ENCODE results near the gene FLACC1.

Gene FLACC1, protein sequence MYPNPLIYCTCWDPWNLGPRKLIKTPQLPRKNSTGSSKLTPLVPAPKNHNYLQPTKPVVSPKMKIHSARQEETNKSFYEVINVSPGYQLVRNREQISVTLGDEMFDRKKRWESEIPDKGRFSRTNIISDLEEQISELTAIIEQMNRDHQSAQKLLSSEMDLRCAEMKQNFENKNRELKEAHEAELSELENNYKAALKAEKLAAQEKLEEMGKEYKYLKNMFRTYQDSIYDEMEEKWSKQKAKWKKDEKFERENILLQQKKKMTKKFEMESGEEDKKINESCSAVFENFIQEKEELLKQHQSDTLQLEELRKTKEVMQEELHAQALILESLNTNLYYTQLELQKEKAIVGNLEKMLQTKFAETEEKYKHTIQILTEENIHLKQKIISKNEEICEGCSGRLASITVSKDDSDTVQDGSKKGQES

GRCh38 chr2:201357221-201357620, at the start of gene FLACC1:
Gene FLACC1 (minus strand): TSS chr2:201357345. CDS start chr2:201351404, 5,941 bp downstream.
- H3K4me3 ChIP-seq (ENCODE audit: insufficient read length, low read depth), result no peak within 1 kb of the TSS
- H3K36me3 ChIP-seq (ENCODE audit: insufficient read depth, insufficient read length, low read length), result no peaks in the 10 kb centered on the region
- H3K27me3 ChIP-seq (ENCODE audit: insufficient read depth, insufficient read length), result no peaks in the 10 kb centered on the region
- no peaks in the 10 kb centered on the region; the same call in 1 of the 2 replicates for H3K9me3 ChIP-seq (ENCODE audit: insufficient read depth, low read length)
- no peak for TF ChIP-seq ZNF274 (IDR thresholded peaks at IDR 0.05; ENCODE audit: low read depth, low read length)
- no peak for TF ChIP-seq SUZ12 (IDR thresholded peaks at IDR 0.05; ENCODE audit: extremely low read depth, insufficient read depth, insufficient read length)
- no peak for TF ChIP-seq YY1 (IDR thresholded peaks at IDR 0.05; ENCODE audit: insufficient read depth, insufficient read length)
- no peaks in the 10 kb centered on the region for H3K4me1 ChIP-seq (ENCODE audit: insufficient read depth, insufficient read length)
- DNase-seq (ENCODE audit: low read depth, low spot score), result no peak
- no peak within 1 kb of the TSS for H3K9ac ChIP-seq (ENCODE audit: insufficient read length, low read depth)

- H3K4me3 ChIP-seq (ENCODE audit: insufficient read length, low read depth), result no peak overlapping the region
- no peaks in the 10 kb centered on the region for H3K9me3 ChIP-seq (ENCODE audit: insufficient read depth, low read length)
- H3K9ac ChIP-seq (ENCODE audit: insufficient read length, low read depth), result no peak overlapping the region
- DNase-seq (ENCODE audit: low read depth, low spot score), result no peak
- no peaks in the 10 kb centered on the region for H3K27me3 ChIP-seq (ENCODE audit: insufficient read depth, insufficient read length)
- TF ChIP-seq ZNF274 (IDR thresholded peaks at IDR 0.05; ENCODE audit: low read depth, low read length) (no peak), SUZ12 (IDR thresholded peaks at IDR 0.05; ENCODE audit: extremely low read depth, insufficient read depth, insufficient read length) (no peak), YY1 (IDR thresholded peaks at IDR 0.05; ENCODE audit: insufficient read depth, insufficient read length) (no peak)
- peaks cover 4% of the 10 kb centered on the region for H3K36me3 ChIP-seq (ENCODE audit: insufficient read depth, insufficient read length, low read length)
- H3K4me1 ChIP-seq (ENCODE audit: insufficient read depth, insufficient read length), result no peaks in the 10 kb centered on the region
Measured at GRCh38 chr2:201406077-201406662, 49.0 kb upstream of the FLACC1 start.

GRCh38 chr2:201404699-201405280, 47.6 kb upstream of the FLACC1 start:
- Histone ChIP-seq H3K4me1 (ENCODE audit: insufficient read depth, insufficient read length) (no peaks in the 10 kb centered on the region), H3K9ac (ENCODE audit: insufficient read length, low read depth) (no peak overlapping the region), H3K27me3 (ENCODE audit: insufficient read depth, insufficient read length) (no peaks in the 10 kb centered on the region), H3K4me3 (ENCODE audit: insufficient read length, low read depth) (no peak overlapping the region), H3K36me3 (ENCODE audit: insufficient read depth, insufficient read length, low read length) (peaks cover 3% of the 10 kb centered on the region), H3K9me3 (ENCODE audit: insufficient read depth, low read length) (no peaks in the 10 kb centered on the region)
- TF ChIP-seq ZNF274 (IDR thresholded peaks at IDR 0.05; ENCODE audit: low read depth, low read length), result no peak
- no peak for TF ChIP-seq YY1 (IDR thresholded peaks at IDR 0.05; ENCODE audit: insufficient read depth, insufficient read length)
- TF ChIP-seq SUZ12 (IDR thresholded peaks at IDR 0.05; ENCODE audit: extremely low read depth, insufficient read depth, insufficient read length), result no peak
- DNase-seq (ENCODE audit: low read depth, low spot score), result no peak

DNA sequence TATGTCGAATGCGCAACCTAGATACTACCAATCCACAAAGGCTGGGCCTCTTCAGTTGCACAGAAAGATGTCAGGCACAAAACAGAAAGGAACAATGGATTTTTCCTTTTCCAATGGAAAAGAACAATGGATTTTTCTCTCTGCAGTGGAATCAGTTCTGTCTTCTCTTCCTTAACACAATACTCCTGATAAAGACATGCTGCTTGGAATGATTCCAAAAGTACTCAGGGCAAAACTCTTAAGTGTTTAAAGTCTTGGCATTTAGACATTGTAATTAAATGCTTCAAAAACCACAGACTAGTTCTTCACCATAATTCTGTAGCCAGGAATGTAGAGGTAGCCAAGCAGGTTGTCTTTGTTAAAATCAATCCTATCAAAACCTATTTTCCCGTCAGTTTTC, 46.7 kb upstream of the FLACC1 start:
- Histone ChIP-seq H3K9me3 (ENCODE audit: insufficient read depth, low read length) (no peaks in the 10 kb centered on the region), H3K27me3 (ENCODE audit: insufficient read depth, insufficient read length) (no peaks in the 10 kb centered on the region), H3K9ac (ENCODE audit: insufficient read length, low read depth) (no peak overlapping the region)

DNA sequence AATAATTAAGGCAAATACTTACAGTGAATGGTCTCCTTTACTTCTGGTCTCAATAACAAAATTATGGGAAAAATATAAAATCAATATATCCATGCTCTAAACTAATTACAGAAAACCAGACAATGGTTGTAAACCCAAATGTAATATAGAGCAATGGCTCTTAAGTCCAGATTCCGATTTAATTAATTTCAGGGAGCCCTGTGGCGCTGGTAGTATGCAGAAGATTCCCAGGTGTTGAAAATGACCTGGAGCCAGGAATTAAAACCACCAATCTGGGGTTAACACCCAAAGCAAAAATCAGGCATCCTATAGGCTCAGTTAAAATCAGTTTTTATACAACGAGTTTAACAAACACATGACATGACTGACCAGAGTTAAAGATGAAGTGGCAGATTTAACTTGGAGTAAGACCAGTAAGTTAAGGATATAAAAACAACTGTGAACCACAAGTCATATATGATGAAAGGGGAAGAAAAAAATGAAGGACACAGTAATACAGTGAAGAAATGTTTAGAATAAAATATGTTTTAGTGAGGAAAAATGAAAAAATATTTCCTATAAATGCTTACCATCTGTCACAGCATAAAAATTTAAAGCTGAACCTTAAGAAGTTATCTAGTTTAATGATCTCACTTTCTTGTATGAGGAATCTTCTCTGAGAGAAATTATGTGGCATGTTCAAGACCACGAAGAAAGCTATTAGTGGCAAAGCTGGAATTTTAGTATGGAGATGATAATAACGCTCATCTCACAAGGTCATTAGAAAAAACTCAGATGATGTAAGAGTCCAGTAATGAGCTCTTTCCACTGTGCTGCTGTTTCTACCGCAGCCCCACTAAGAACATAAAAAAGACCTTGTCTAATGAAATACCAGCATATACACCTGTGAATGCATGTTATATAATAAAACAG, 45.8 kb upstream of the FLACC1 start:
- H3K36me3 ChIP-seq (ENCODE audit: insufficient read depth, insufficient read length, low read length), result peaks cover 13% of the 10 kb centered on the region
- no peak overlapping the region for H3K4me3 ChIP-seq (ENCODE audit: insufficient read length, low read depth)
- no peak for TF ChIP-seq YY1 (IDR thresholded peaks at IDR 0.05; ENCODE audit: insufficient read depth, insufficient read length)
- TF ChIP-seq SUZ12 (IDR thresholded peaks at IDR 0.05; ENCODE audit: extremely low read depth, insufficient read depth, insufficient read length), result no peak
- no peak for TF ChIP-seq ZNF274 (IDR thresholded peaks at IDR 0.05; ENCODE audit: low read depth, low read length)
- DNase-seq (ENCODE audit: low read depth, low spot score), result no peak
- no peaks in the 10 kb centered on the region for H3K9me3 ChIP-seq (ENCODE audit: insufficient read depth, low read length)
- no peaks in the 10 kb centered on the region for H3K27me3 ChIP-seq (ENCODE audit: insufficient read depth, insufficient read length)
- H3K4me1 ChIP-seq (ENCODE audit: insufficient read depth, insufficient read length), result no peaks in the 10 kb centered on the region
- no peak overlapping the region for H3K9ac ChIP-seq (ENCODE audit: insufficient read length, low read depth)

More for the DNA sequence above, 46.7 kb upstream of the FLACC1 start:
- DNase-seq (ENCODE audit: low read depth, low spot score), result no peak
- no peak overlapping the region for H3K4me3 ChIP-seq (ENCODE audit: insufficient read length, low read depth)
- H3K36me3 ChIP-seq (ENCODE audit: insufficient read depth, insufficient read length, low read length), result peaks cover 9% of the 10 kb centered on the region
- no peaks in the 10 kb centered on the region for H3K4me1 ChIP-seq (ENCODE audit: insufficient read depth, insufficient read length)
- TF ChIP-seq YY1 (IDR thresholded peaks at IDR 0.05; ENCODE audit: insufficient read depth, insufficient read length), result no peak
- TF ChIP-seq SUZ12 (IDR thresholded peaks at IDR 0.05; ENCODE audit: extremely low read depth, insufficient read depth, insufficient read length), result no peak
- TF ChIP-seq ZNF274 (IDR thresholded peaks at IDR 0.05; ENCODE audit: low read depth, low read length), result no peak

DNA sequence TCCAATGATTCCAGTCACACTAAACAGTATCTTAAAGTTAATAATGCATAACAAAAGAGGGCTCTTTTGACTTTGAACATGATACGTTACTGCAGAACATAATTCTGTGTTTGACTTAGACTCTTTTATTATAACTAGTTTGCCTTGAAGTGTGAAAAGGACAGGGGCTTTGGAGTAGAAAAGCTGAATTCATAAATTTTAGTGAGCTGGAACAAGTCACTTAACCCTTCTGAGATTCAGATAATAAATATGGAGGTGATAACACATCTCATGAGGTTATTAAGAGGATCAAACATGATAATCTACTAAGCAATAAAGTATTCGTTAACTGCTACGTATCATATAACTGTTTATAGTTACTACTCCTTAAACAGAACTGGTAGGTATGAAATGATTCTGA, 44.7 kb upstream of the FLACC1 start:
- peaks cover 22% of the 10 kb centered on the region for H3K36me3 ChIP-seq (ENCODE audit: insufficient read depth, insufficient read length, low read length)
- no peaks in the 10 kb centered on the region for H3K27me3 ChIP-seq (ENCODE audit: insufficient read depth, insufficient read length)
- H3K4me3 ChIP-seq (ENCODE audit: insufficient read length, low read depth), result no peak overlapping the region
- DNase-seq (ENCODE audit: low read depth, low spot score), result no peak
- no peaks in the 10 kb centered on the region for H3K9me3 ChIP-seq (ENCODE audit: insufficient read depth, low read length)
- H3K4me1 ChIP-seq (ENCODE audit: insufficient read depth, insufficient read length), result no peaks in the 10 kb centered on the region
- no peak overlapping the region for H3K9ac ChIP-seq (ENCODE audit: insufficient read length, low read depth)
- TF ChIP-seq YY1 (IDR thresholded peaks at IDR 0.05; ENCODE audit: insufficient read depth, insufficient read length) (no peak), ZNF274 (IDR thresholded peaks at IDR 0.05; ENCODE audit: low read depth, low read length) (no peak), SUZ12 (IDR thresholded peaks at IDR 0.05; ENCODE audit: extremely low read depth, insufficient read depth, insufficient read length) (no peak)

All from NT2/D1 (cell line).